Measurements from ENCODE around the gene CDH4.
A peak's percentile ranks its signal among the peaks of the same experiment; 100 is the strongest.

CDH4 gene

GRCh38 chr20:61897401-61898295 lies 645.6 kb downstream of the CDH4 start:
- DNase-seq (ENCODE audit: low read depth, low spot score): no peak
- H3K27ac ChIP-seq: no peak overlapping the region

GRCh38 chr20:61898405-61898804 lies 646.3 kb downstream of the CDH4 start:
- DNase-seq (ENCODE audit: low read depth, low spot score): no peak
- H3K27ac ChIP-seq: no peak overlapping the region

GRCh38 chr20:61900011-61900944 lies 648.2 kb downstream of the CDH4 start:
- H3K27ac ChIP-seq: no peak overlapping the region
- DNase-seq (ENCODE audit: low read depth, low spot score): no peak

GRCh38 chr20:61900945-61901293 lies 648.9 kb downstream of the CDH4 start:
- DNase-seq (ENCODE audit: low read depth, low spot score): no peak

GRCh38 chr20:61901392-61902220 lies 649.5 kb downstream of the CDH4 start:
- peak; percentile 20 for DNase-seq (ENCODE audit: low read depth, low spot score)
- no peak overlapping the region for H3K27ac ChIP-seq

More at GRCh38 chr20:61900945-61901293, 648.9 kb downstream of the CDH4 start:
- H3K27ac ChIP-seq: no peak overlapping the region

- H3K27ac ChIP-seq: no peak overlapping the region
- DNase-seq (ENCODE audit: low read depth, low spot score): no peak
These were observed 650.3 kb downstream of the CDH4 start for GRCh38 chr20:61902221-61902869.

- no peak overlapping the region for H3K27ac ChIP-seq
- no peak for DNase-seq (ENCODE audit: low read depth, low spot score)
These were observed 651.7 kb downstream of the CDH4 start for GRCh38 chr20:61903575-61904340.

- H3K27ac ChIP-seq: no peak overlapping the region
- DNase-seq (ENCODE audit: low read depth, low spot score): no peak
These were observed 652.4 kb downstream of the CDH4 start for GRCh38 chr20:61904456-61904855.

- no peak overlapping the region for H3K27ac ChIP-seq
- no peak for DNase-seq (ENCODE audit: low read depth, low spot score)
These were observed 653.9 kb downstream of the CDH4 start for GRCh38 chr20:61905781-61906523.

GRCh38 chr20:61907081-61907891 lies 655.2 kb downstream of the CDH4 start:
- no peak for DNase-seq (ENCODE audit: low read depth, low spot score)
- H3K27ac ChIP-seq: no peak overlapping the region

- no peak for DNase-seq (ENCODE audit: low read depth, low spot score)
- no peak overlapping the region for H3K27ac ChIP-seq
These were observed 656.3 kb downstream of the CDH4 start for GRCh38 chr20:61908057-61909026.

GRCh38 chr20:61909028-61909427 lies 657.0 kb downstream of the CDH4 start:
- DNase-seq (ENCODE audit: low read depth, low spot score): no peak
- H3K27ac ChIP-seq: no peak overlapping the region

GRCh38 chr20:61909821-61910220 lies 657.8 kb downstream of the CDH4 start:
- no peak overlapping the region for H3K27ac ChIP-seq
- no peak for DNase-seq (ENCODE audit: low read depth, low spot score)

GRCh38 chr20:61911824-61912223 lies 659.8 kb downstream of the CDH4 start:
- no peak overlapping the region for H3K27ac ChIP-seq
- no peak for DNase-seq (ENCODE audit: low read depth, low spot score)

- no peak overlapping the region for H3K27ac ChIP-seq
- DNase-seq (ENCODE audit: low read depth, low spot score): no peak
These were observed 660.8 kb downstream of the CDH4 start for GRCh38 chr20:61912665-61913422.
